HG03460 (cell line): ENCODE data around the gene VMAC.

ENCODE experiments used
- ATAC-seq: cut with Tn5 transposase; IDR thresholded peaks from one replicate; pipeline ENCODE4 v1.9.1; 2021; ENCODE audit not compliant: unreplicated experiment

Gene VMAC

GRCh38 chr19:5927441-5927821 lies 22.8 kb downstream of the VMAC start:
- no peak for ATAC-seq

- no peak for ATAC-seq
Observed at GRCh38 chr19:5929179-5929578, 24.5 kb downstream of the VMAC start.

GRCh38 chr19:5929625-5930024 lies 25.0 kb downstream of the VMAC start:
- ATAC-seq: no peak

- no peak for ATAC-seq
Observed at GRCh38 chr19:5931251-5931650, 26.6 kb downstream of the VMAC start.

- no peak for ATAC-seq
Observed at GRCh38 chr19:5932146-5932545, 27.5 kb downstream of the VMAC start.

- ATAC-seq: no peak
Observed at GRCh38 chr19:5932609-5933262, 28.1 kb downstream of the VMAC start.

GRCh38 chr19:5933391-5934068 lies 28.9 kb downstream of the VMAC start:
- no peak for ATAC-seq

- no peak for ATAC-seq
Observed at GRCh38 chr19:5934069-5934401, 29.4 kb downstream of the VMAC start.

GRCh38 chr19:5934774-5935472 lies 30.3 kb downstream of the VMAC start:
- no peak for ATAC-seq

GRCh38 chr19:5935473-5936291 lies 31.0 kb downstream of the VMAC start:
- no peak for ATAC-seq

- ATAC-seq: no peak
Observed at GRCh38 chr19:5936292-5936592, 31.6 kb downstream of the VMAC start.

- ATAC-seq: no peak
Observed at GRCh38 chr19:5937550-5937949, 32.9 kb downstream of the VMAC start.

- ATAC-seq: no peak
Observed at GRCh38 chr19:5940260-5941208, 35.9 kb downstream of the VMAC start.

GRCh38 chr19:5941673-5942072 lies 37.0 kb downstream of the VMAC start:
- no peak for ATAC-seq

- no peak for ATAC-seq
Observed at GRCh38 chr19:5943045-5943444, 38.4 kb downstream of the VMAC start.

GRCh38 chr19:5943623-5944022 lies 39.0 kb downstream of the VMAC start:
- ATAC-seq: no peak

GRCh38 chr19:5947435-5947834 lies 42.8 kb downstream of the VMAC start:
- no peak for ATAC-seq

- ATAC-seq: no peak
Observed at GRCh38 chr19:5948752-5949564, 44.3 kb downstream of the VMAC start.

- ATAC-seq: no peak
Observed at GRCh38 chr19:5949792-5950305, 45.2 kb downstream of the VMAC start.

GRCh38 chr19:5950741-5951140 lies 46.1 kb downstream of the VMAC start:
- no peak for ATAC-seq
